GM18868 (cell line): ENCODE measurements around the gene C19orf85.
"Not testable (repeated sequence)": the region's sequence is repeated elsewhere in the genome, so short reads cannot be mapped to it uniquely, and the experiment has no call there.

Source experiments
- ATAC-seq: cut with Tn5 transposase; IDR thresholded peaks from one replicate; pipeline ENCODE4 v1.9.1; 2021; ENCODE audit warnings: mild to moderate bottlenecking, moderate library complexity; ENCODE audit not compliant: unreplicated experiment

Gene C19orf85

DNA sequence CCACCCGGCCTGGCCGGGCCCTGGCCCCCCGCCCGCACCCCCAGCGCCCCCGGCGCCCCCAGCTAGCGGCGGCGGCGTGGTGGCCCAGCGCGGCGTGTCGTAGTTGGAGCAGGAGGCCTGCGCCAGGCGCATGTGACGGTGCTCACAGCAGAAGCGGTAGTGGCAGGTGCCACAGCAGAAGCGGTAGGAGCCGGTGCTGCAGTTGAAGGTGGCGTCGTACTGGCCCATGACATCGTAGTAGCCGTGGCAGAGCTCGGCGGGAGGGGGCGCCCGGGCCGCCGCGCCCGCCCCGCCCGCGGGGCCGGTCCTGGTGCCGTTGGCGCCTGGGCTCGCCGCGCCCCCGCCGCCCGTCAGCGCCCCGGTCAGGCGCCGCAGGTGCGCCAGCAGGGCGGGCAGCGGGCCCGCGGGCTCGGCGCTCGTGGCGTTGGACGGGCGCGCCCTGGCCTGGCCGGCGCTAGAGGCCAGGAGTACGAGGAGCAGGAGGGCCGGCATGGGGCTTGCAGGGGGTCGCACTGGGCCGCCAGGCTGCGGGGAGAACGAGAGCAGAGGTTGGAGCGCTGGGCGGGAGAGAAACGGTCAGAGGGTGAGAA lies 22.1 kb downstream of the C19orf85 start:
- ATAC-seq, result no peak

DNA sequence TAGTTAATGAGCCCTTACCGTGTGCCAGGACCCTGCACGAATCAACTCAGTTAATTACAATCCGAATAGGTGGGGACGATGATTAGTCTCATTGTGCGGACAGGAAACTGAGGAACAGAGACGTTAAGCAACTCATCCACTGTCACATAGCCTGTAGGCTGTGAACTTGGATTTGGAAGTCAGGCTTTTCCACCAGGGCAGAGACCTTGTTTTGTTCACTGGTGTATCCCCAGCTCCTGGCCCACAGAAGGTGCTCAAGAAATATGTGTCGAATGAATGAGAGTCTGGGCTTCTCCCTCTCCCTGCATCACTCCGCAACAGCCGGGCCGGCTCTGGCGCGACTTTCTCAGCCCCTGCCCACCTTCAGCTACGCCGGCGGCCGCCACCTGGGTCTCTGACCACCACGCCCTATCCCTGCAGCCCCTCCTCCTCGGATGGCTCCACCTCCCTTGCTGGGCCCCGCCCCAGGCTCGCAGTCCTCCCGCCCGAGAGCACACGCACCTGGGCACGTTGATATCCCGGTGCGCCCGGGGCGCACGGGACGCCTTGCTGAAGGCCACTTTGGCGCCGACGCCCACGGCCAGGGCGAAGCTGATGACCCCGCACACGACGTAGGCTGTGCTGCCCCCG lies 22.7 kb downstream of the C19orf85 start:
- no peak for ATAC-seq

DNA sequence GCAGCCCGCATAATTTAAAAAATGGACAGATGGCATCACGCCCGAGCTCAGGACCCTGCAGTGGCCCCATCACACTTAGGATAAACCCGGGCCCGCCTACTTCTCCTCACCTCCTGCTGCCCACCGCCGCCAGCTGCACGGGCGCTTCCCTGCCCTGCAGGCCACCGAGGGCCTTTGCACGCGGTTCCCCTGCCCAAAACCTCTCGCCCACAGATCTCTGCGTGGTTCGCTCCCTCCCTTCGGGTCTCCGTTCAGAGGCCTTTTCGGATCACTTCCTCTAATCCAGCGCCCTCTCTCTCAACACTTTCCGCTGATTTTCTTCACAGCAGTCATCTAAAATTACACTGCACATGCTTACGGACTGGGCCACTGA lies 23.2 kb downstream of the C19orf85 start:
- ATAC-seq, result no peak

DNA sequence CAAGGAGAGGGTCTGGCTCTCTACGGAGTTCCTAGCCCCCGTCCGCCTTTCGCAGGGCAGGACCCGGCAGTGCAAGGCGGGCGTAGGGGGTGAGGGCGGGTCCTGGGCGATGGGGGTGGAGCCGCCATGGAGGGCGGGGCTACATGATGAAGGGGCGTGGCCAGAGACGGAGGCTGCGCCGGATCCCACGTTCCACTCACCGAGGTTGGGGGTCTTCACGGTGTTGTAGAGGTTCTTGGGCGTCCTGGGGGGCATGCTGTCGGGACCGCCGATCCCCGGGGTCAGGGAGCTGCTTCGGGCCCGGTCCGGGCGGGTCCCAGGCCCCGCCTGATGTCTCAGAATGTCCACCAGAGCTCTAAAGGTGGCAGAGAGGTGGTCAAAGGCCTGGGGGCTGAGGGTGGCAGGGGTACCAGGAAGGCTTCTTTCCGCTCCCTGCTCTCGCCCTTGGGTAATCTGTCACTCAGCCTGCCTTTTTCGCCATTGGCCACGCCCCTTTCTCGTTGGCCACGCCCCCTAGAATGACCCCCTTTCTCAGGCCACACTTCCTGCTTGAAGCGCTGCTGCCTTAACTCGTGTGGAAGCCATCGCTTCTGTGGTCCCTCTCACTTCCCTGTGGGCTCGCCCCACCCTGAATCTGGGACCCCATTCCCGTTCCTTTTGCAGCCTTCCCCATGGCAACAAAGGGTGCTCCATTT lies 24.0 kb downstream of the C19orf85 start:
- no peak for ATAC-seq

DNA sequence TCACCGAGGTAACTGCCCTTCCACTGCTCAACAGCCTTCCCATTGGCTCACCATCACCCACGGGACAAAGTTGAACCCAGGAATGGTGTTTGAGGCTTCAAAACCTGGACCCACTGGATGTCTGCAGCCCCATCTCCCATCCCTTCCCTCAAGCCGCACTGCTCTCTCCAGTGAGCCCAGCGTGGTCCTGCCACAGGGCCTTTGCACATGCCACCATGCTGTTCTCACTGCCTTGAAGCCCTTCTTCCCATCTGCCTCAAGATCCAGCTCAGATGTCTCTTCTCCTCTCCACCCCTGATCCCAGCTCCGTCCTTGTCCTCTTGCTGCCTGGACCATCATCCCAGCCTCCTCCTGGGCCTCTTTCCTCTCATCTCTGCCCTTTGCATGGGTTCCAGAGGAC lies 25.5 kb downstream of the C19orf85 start:
- no peak for ATAC-seq

DNA sequence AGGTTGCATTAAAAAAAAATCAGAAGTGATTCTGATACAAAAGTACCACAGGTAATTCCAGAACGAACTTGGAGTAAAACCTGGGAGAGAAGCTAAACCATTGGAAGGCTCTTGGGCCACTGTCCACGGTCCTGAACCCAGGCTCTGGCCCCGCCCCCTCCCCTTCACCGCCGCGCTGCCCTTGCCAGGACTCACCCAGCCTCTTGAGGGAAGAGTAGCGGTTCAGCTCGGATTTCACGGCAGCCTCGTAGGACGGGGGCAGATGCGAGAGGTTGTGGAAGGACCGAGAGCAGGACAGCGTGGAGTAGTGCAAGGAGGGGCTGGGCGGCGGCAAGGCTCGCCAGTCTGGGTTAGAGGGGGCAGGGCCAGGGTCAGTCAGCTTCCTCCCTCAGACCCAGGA lies 27.1 kb downstream of the C19orf85 start:
- ATAC-seq, result no peak

DNA sequence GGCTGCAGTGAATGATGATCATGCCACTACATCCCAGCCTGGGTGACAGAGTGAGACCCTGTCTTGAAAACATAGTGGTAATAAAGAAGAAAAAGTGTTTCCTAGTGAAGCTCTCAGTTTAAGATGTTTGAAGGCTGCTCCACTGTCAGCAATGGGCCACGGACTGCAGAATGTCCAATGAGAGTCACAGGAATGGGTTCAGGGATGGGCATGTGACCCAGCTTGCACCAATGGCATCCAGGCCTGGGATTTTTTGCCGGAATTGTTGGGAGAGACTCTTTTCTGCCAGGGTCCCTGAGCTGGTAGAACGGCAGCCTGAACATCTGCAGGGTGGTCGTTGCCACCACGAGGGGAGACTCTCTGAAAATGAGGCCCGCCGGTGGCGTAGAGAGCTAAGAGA lies 27.7 kb downstream of the C19orf85 start:
- no peak for ATAC-seq

DNA sequence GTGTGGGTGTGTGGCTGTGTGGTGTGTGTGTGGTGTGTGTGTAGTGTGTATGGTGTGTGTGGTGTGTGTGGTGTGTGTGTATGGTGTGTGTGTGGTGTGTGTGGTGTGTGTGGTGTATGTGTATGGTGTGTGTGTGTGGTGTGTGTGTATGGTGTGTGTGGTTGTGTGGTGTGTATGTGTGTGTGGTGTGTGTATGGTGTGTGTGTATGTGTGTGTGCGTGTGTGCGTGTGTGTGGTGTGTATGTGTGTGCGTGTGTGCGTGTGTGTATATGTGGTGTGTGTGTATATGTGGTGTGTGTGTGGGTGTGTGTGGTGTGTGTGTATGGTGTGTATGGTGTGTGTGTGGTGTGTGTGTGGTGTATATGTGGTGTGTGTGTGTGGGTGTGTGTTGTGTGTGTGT lies 29.5 kb downstream of the C19orf85 start:
- no peak for ATAC-seq

DNA sequence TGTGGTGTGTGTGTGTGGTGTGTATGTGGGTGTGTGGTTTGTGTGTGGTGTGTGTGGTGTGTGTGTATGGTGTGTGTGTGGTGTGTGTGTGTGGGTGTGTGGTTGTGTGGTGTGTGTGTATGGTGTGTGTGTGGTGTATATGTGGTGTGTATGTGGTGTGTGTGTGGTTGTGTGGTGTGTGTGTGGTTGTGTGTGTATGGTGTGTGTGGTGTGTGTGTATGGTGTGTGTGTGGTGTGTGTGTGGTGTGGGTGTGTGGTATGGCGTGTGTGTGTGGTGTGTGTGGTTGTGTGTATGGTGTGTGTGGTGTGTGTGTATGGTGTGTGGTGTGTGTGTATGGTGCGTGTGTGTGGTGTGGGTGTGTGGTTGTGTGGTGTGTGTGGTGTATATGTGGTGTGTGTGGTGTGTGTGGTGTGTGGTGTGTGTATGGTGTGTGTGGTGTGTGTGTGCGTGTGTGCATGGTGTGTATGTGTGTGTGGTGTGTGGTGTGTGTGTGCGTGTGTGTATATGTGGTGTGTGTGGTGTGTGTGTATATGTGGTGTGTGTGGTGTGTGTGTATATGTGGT lies 30.1 kb downstream of the C19orf85 start:
- ATAC-seq, result no peak

DNA sequence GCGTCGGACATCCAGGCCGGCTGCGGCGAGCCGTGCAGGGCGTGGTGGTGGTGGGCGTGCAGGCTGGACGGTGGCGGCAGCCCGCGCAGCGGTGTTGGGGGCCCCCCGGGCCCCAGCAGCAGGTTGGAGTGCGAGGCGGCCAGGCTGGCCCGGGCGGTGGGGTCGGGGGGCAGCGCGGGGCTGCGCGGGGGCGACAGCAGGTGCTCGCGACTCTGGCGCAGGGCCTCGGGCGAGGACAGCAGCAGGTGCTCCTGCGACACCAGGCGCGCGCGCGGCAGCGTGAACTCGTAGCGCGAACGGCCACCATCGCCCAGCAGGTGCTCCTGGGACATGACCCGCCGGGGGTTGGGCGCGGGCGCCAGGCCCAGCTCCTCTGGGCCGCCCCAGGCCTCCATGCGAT lies 31.3 kb downstream of the C19orf85 start:
- ATAC-seq, result no peak

DNA sequence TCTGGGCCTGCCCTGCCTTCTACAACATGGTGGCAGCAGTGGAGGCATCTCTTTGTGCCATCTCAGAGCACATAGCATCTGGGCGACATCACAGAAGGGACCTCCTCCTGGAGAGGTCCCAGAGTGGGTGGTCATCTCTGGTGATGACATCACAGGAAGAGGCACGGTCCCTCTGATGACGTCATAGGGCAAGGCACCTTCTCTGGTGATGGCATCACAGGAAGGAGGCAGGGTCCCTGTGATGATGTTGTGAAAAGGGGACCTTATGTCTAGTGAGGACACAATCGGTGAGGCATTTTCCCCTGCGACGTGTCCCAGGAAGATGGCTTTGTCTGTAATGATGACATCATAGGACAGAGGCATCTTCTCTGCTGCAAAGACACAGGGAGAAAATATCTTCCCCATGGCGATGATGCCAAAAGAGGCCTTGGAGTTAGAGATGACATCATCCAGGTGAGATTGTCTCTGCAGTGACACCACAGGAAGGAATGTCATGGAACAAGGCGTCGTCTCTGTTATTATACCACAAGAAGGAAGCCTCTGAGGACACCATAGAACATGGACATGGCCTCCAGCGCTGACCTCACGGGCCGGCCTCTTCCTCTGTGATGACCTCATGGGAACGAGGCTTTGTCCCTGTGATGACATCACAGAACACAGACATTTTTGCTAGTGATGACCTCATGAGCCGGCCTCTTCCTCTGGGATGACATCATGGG lies 32.2 kb downstream of the C19orf85 start:
- ATAC-seq, result no peak

DNA sequence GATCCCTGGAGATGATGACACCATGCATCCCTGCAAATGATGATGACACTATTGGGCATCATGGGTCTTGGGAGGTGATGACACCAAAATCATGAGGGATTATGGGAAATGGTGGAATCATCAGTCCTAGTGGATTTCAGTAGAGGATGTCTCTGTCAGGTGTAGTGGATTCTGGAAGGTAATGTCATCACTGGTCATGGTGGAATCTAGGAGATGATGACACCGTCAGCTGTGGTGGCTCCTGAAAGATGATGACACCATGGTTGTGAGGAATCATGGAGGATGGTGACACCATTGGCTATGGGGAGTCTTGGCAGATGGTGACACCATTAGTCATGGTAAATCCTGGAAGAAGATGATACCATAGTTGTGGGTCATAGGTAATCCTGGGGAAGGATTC lies 33.4 kb downstream of the C19orf85 start:
- ATAC-seq, result no peak

DNA sequence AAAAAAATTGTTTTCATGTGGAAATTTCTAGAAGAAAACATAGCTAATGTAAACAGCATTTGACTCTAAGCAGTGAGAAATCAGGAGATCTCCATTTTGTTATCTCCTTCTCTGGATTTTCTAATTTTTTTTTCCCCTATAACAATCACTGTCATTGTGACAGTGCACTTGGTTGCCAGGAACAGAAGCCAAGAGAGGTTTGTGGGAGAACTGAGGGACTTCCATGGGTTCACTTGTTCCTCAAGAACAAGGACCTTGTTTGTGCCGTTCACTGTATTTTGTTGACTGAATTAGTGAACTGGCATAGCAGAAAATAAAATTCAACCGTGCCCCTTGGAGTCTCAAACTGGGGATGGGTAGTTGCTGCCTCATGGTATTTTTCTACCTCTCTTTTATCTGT lies 38.5 kb downstream of the C19orf85 start:
- no peak for ATAC-seq

DNA sequence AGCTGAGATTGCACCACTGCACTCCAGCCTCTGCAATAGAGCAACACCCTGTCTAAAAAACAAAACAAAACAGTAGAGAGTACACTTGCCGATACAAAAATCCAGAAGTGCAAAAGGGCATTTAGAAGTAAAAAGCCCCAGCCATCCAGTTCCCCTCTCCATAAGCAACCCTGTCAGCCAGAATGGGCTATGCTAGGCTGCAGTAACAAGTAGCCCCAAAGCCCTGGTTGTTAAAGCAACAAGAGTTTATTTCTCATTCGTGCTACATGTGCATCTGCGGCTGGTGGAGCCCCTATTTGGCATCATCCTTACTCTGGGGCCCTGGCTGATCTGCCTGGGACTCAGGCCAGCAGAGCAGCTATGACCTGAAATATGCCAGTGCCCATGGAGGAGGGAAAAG lies 40.0 kb downstream of the C19orf85 start:
- no peak for ATAC-seq

DNA sequence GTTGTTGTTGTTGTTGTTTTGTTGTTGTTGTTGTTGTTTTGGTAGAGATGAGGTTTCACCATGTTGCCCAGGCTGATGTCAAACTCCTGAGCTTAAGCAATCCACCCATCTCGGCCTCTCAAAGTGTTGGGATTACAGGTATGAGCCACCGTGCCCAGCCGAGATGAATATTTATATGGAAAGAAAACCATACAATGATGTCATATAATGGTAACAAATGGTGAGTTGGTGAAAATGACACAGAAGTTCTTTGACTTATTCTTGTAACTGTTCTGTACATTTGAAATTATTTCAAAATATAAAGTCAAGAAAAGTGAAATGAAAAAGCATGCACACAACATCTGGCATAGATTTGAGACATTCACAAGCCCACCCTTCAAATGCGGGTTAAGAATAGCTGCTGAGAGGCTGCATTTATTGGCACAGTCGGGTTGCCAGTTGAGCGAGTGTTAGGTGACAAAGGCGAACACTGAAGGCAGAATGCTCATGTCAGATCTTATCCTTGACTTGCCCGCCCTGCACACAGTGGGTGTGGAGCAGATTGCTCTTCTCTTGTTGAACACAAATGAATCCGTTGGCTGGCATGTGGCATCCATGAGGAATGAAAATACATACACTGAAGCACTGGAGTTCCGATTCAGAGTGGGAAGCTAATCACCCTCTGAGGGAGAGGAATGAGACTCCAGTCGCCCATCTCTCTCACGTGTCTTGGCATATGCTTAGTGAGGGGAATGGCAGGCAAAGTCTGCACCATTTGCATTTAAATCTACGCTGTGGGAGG lies 41.1 kb downstream of the C19orf85 start:
- no peak for ATAC-seq

DNA sequence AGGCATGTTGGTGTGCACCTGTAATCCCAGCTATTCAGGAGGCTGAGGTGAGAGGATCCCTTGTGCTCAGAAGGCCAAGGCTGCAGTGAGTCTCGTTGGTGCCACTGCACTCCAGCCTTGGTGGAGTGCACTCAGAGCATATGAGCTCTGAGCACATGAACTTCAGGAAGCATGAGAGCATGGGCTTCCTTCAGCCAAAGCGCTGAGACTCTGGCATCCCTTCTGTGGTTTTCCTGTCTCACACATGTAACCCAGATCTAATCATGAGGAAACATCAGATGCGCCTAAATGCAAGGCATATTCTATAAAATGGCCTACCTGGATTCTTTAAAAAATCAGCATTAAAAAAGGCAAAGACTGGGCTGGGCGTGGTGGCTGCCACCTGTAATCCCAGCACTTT lies 43.3 kb downstream of the C19orf85 start:
- not testable (repeated sequence) for ATAC-seq

DNA sequence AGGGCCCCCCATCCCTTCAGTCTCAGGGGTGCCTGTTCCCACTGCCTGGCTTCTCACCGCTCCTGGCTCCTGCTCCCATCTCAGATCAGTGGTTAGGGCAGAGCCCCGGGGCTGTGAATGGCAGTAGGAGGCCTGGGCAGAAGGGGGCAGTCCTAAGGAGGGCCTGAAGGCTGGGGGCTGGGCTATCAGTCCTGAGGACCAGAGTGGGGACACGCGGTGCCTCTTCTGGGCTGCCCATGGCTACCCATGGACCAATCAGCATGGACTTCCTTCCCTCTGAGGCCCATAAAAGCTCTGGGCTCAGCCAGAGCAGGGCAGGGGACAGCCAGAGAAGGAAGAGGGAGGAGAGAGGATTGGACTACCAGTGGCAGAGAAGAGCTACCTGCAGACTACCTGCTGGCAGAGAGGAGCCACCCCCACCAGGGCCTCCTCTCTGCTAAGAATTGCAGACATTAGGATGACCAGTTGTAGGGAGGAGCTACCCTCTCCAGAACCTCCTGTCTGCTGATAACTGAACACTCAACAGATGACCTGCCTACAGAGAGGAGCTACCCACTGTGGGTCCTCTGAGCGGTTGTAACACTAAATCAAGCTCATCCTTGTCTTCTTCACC lies 44.8 kb downstream of the C19orf85 start:
- ATAC-seq, result no peak

DNA sequence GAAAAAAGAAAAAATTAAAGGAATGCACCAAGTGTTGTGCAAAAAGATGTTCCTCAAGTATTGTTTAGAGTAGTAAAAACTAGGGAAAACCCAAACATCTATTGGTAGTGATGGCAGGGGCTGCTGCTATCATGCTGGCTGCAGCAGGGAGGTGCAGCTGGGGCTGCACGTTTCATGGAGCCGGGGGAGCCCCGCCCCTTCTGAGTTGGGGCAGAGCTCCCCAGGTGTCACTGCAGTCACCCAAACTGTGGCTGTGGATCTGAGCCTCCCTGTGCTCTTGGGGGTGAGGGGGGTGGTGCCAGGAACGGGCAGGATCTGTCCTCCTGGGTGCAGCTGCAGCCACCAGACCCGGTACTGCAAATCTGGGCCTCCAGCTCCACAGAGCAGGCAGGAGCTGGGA lies 45.4 kb downstream of the C19orf85 start:
- ATAC-seq, result no peak

DNA sequence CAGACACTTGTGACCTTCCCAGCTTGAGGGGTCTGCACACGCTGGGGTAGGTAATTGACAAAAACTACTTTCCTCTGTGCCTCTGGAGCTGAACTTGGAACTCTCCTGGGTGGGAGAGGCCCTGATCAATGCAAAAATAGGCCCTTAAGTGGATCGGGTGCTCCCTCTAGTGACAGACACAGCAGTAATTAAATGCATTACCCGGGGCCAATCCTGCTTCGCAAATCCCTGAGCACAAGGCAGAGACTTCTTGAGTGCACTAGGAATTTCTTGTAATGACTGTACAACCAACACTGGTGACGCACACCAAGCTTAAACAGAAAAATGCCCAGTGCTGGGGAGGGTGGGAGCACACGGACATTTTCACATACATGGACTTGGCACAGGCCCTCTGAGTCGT lies 46.4 kb downstream of the C19orf85 start:
- no peak for ATAC-seq
